Prostate gland (tissue), 2 donors: ENCODE measurements around the gene RAB15. TPM values are rescaled to one million over a fixed set of nuclear protein-coding genes. Genes with fewer than 3 reads are reported as not detected.

Experiments
- DNase-seq: peaks from one replicate; pipeline ENCODE4 v3.0.0-alpha.2; 2019; ENCODE audit warnings: low spot score
- H3K27ac ChIP-seq, 2 donors: fragments of 200-600 bp; sonication (generic); 2 replicates each; pipeline ENCODE4 v1.5.1; 2017 to 2019
- H3K27me3 ChIP-seq: fragments of 200-600 bp; sonication (generic); replicated peaks from 2 replicates; pipeline ENCODE4 v1.5.1; 2019; ENCODE audit not compliant: insufficient read depth
- H3K36me3 ChIP-seq, 2 donors: fragments of 200-600 bp; sonication (generic); 1 replicate in 1 of 2; 2 replicates in 1 of 2; pipeline versions ENCODE4 v1.5.1 to v1.8.1; 2017 to 2019
- H3K4me1 ChIP-seq: fragments of 200-600 bp; sonication (generic); replicated peaks from 2 replicates; pipeline ENCODE4 v1.5.1; 2019
- H3K4me3 ChIP-seq, 2 donors: fragments of 200-600 bp; sonication (generic); 2 replicates each; pipeline ENCODE4 v1.5.1; 2017 to 2019
- H3K9me3 ChIP-seq: fragments of 200-600 bp; sonication (generic); 2 replicates; pipeline ENCODE4 v1.5.1; 2017
- POLR2A ChIP-seq: fragments of 450-650 bp; IDR thresholded peaks from one replicate; pipeline ENCODE4 v1.6.1; 2016; ENCODE audit warnings: antibody characterized with exemption, mild to moderate bottlenecking
- POLR2AphosphoS5 ChIP-seq: sonication (generic); formaldehyde crosslinking; IDR thresholded peaks from one replicate; pipeline ENCODE4 v1.6.1; 2017; ENCODE audit warnings: antibody characterized with exemption
- WGBS: methylation state at CpG from one replicate; pipeline ENCODE4 v1.1.5; 2018; 5-methylcytosine and 5-hydroxymethylcytosine counted together
- intact Hi-C: fragments of 100-400 bp; cut with DNase I; formaldehyde crosslinking; loops from one replicate; pipeline ENCODE4 v1.14.2; 2022
- total RNA-seq, 2 donors: library from RNA; depleted of rRNA; stranded (reverse); fragments of >200 nt; gene quantifications; one replicate each; pipeline ENCODE4 v1.1.0, GENCODE V29; 2016
- TF ChIP-seq, protein P1 (sequence below), 4 experiments: fragments of 200-600 bp in 2 of 4; fragments of 450-650 bp in 2 of 4; sonication (generic) in 2 of 4; IDR thresholded peaks; 1 replicate in 3 of 4; 2 replicates in 1 of 4; pipeline ENCODE4 v1.5.1; 2016 to 2019; ENCODE audit warnings: antibody characterized with exemption in 4 of 4, mild to moderate bottlenecking in 2 of 4, moderate library complexity in 2 of 4

Gene RAB15
- total RNA-seq, 2 donors from 2014 or later, result 10.1 to 17.5 TPM

DNA sequence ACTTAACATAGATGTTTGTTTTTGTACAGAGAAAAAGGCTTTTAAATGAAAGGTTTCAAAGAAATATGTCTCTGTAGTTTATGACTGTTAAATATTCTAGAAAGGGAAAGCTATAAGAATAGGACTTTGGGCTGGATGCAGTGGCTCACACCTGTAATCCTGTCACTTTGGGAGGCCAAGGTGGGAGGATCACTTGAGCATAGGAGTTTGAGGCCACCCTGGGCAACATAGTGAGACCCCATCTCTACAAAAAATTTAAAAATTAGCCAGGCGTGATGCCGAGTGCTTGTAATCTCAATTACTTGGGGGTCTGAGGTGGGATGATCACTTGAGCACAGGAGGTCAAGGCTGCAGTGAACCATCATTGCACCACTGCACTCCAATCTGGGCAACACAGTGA lies 41.0 kb downstream of the RAB15 start:
- Histone ChIP-seq H3K4me1 (no peaks in the 10 kb centered on the region), H3K27me3 (no peaks in the 10 kb centered on the region), H3K9me3 (no peaks in the 10 kb centered on the region), H3K4me3 (no peak overlapping the region), H3K36me3 (peaks cover 0 to 5% of the 10 kb centered on the region in 2 donors), H3K27ac (no peak overlapping the region)
- TF ChIP-seq POLR2AphosphoS5, result no peak
- TF ChIP-seq, protein P1, sequence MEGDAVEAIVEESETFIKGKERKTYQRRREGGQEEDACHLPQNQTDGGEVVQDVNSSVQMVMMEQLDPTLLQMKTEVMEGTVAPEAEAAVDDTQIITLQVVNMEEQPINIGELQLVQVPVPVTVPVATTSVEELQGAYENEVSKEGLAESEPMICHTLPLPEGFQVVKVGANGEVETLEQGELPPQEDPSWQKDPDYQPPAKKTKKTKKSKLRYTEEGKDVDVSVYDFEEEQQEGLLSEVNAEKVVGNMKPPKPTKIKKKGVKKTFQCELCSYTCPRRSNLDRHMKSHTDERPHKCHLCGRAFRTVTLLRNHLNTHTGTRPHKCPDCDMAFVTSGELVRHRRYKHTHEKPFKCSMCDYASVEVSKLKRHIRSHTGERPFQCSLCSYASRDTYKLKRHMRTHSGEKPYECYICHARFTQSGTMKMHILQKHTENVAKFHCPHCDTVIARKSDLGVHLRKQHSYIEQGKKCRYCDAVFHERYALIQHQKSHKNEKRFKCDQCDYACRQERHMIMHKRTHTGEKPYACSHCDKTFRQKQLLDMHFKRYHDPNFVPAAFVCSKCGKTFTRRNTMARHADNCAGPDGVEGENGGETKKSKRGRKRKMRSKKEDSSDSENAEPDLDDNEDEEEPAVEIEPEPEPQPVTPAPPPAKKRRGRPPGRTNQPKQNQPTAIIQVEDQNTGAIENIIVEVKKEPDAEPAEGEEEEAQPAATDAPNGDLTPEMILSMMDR (IDR thresholded peaks at IDR 0.05), result no peak
- no peak for TF ChIP-seq POLR2A
- WGBS, result 83% methylated on average over 2 of the region's 2 CpGs
- intact Hi-C loops, result no loop called here
- DNase-seq, result no peak

DNA sequence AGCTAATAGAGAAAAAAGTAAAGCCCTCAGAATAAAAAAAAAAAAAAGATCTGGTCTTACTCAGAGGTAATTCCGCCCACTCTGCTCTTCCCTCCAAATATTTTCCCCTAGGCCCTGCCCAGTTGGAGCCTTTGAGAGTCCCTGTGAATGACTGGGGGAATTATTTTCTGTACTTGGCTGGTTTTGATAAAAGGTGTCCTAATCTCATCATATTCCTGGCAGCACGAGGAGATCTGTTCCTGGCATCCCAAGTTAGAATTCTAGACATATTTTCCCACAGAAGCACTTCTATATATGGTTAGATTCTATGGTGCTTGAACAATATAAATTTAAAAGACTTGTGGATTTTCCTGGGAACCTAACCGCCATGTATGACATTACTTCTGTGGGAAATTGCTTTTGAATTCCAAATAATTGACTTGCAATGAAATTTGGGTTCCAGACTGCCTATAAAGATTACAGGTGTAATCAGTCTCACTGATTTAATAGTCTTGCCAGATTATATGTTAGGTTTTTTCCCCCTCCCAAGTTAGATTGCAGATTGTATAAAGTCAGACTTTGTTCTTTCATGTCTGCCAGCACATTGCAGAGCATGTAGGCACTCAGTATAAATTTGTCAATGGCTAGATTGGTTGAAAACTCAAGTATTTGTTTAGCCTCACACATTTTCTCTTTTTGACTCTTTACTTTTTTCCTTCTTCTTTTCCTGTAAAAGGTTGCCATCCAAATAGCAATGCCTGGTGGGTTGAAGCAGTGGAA lies 41.9 kb downstream of the RAB15 start:
- intact Hi-C loops, result no loop called here
- WGBS, result 66% methylated on average over 3 of the region's 3 CpGs

DNA sequence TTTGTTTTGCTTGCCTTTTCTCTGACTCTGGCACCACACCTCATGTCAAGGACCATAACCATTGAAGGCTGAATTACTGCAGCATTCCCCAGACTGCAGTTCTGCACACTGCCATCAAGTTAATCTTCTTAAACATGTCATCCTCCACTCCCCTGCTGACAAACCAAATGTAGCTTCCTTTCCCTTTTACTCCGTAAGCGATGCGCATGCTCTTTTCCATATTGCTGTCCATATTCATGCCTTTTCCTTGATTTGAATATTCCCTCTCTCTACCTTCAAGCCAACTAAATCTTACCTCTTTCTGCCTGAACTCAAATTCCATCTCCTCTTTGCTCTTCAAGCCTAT lies 43.1 kb downstream of the RAB15 start:
- WGBS, result 98% methylated on average over 3 of the region's 3 CpGs
- no peak overlapping the region for H3K4me3 ChIP-seq
- peaks cover 0 to 5% of the 10 kb centered on the region in 2 donors for H3K36me3 ChIP-seq
- no peak for DNase-seq
- H3K27me3 ChIP-seq, result no peaks in the 10 kb centered on the region
- no peak overlapping the region for H3K27ac ChIP-seq
- no peaks in the 10 kb centered on the region for H3K9me3 ChIP-seq
- H3K4me1 ChIP-seq, result no peaks in the 10 kb centered on the region
- TF ChIP-seq, protein P1 (IDR thresholded peaks at IDR 0.05), result no peak
- no peak for TF ChIP-seq POLR2A
- no peak for TF ChIP-seq POLR2AphosphoS5
- intact Hi-C loops, result no loop called here

More for the DNA sequence above, 41.9 kb downstream of the RAB15 start:
- H3K27ac ChIP-seq, result no peak overlapping the region
- no peak overlapping the region for H3K4me3 ChIP-seq
- TF ChIP-seq POLR2A, result no peak
- TF ChIP-seq POLR2AphosphoS5, result no peak
- TF ChIP-seq, protein P1 (IDR thresholded peaks at IDR 0.05), result no peak
- DNase-seq, result no peak
- no peaks in the 10 kb centered on the region for H3K9me3 ChIP-seq
- no peaks in the 10 kb centered on the region for H3K4me1 ChIP-seq
- H3K27me3 ChIP-seq, result no peaks in the 10 kb centered on the region
- peaks cover 0 to 5% of the 10 kb centered on the region in 2 donors for H3K36me3 ChIP-seq

DNA sequence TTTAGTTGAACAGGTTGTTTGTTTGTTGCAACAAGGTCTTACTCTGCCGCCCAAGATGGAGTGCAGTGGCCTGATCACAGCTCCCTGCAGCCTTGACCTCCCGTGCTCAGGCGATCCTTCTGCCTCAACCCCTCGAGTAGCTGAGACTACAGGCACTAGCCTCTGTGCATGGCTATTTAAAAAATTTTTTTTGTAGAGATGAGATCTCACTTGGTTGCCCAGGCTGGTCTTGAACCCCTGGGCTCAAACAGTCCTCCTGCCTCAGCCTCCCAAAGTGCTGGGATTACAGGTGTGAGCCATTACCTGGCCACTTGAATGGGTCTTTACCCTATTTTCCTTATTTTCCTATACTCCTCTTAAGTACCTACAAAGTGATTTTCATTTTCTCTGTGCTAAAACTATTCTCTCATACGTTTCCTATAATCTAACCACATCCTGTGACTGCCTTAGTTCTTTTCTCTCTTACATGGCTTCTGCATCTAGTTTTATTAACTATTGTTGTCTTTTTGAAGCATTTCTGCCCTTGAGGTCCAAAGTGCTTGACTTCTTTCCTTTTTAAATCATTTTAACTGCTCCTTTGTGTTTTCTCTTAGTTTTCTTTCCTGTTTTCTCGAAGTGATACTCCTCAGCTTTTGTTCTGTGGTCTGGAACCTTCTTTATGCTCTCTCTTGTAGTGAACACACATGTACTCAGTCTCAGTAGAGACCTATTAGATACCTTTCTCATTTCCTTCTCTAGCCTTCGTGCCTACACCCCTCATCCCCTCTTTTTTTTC lies 43.7 kb downstream of the RAB15 start:
- no peak overlapping the region for H3K27ac ChIP-seq

More for the DNA sequence above, 43.7 kb downstream of the RAB15 start:
- no peak for TF ChIP-seq POLR2AphosphoS5
- TF ChIP-seq POLR2A, result no peak
- TF ChIP-seq, protein P1 (IDR thresholded peaks at IDR 0.05), result no peak
- Histone ChIP-seq H3K4me3 (no peak overlapping the region), H3K36me3 (peaks cover 0 to 5% of the 10 kb centered on the region in 2 donors), H3K4me1 (no peaks in the 10 kb centered on the region), H3K9me3 (no peaks in the 10 kb centered on the region), H3K27me3 (no peaks in the 10 kb centered on the region)
- intact Hi-C loops, result no loop called here
- WGBS, result 81% methylated on average over 7 of the region's 7 CpGs
- no peak for DNase-seq
